Left lung (tissue), 14 donors: ENCODE results near the gene RTCB. TPM values are rescaled to one million over a fixed set of nuclear protein-coding genes. Genes with fewer than 3 reads are reported as not detected.
A peak's percentile ranks its signal among the peaks of the same experiment; 100 is the strongest.

Experiments
- ATAC-seq: fragments of 200-7000 bp; cut with Tn5 transposase; one replicate; pipeline ENCODE4 v1.9.1; 2020; ENCODE audit warnings: moderate library complexity
- DNase-seq, 4 donors: peaks; one replicate each; pipeline ENCODE4 v3.0.0-alpha.2; 2013 to 2020
- H3K27ac ChIP-seq, 2 donors: fragments of 200-600 bp; sonication (generic) in 1 of 2; one replicate each; pipeline versions ENCODE4 v1.5.0 to v1.8.0; 2020 to 2021
- H3K27me3 ChIP-seq, 2 donors: fragments of 200-600 bp; sonication (generic) in 1 of 2; one replicate each; pipeline versions ENCODE4 v1.5.0 to v1.8.0; 2020 to 2021
- H3K36me3 ChIP-seq, 2 donors: fragments of 200-600 bp; sonication (generic) in 1 of 2; one replicate each; pipeline versions ENCODE4 v1.5.0 to v1.8.0; 2020 to 2021
- H3K4me1 ChIP-seq, 2 donors: fragments of 200-600 bp; one replicate each; pipeline ENCODE4 v1.8.0; 2021
- H3K4me3 ChIP-seq, 2 donors: fragments of 200-600 bp; sonication (generic) in 1 of 2; one replicate each; pipeline versions ENCODE4 v1.5.0 to v1.8.0; 2020 to 2021; ENCODE audit warnings: mild to moderate bottlenecking in 1 of 2
- H3K9me3 ChIP-seq, 2 donors: fragments of 200-600 bp; sonication (generic) in 1 of 2; one replicate each; pipeline versions ENCODE4 v1.5.0 to v1.8.0; 2020 to 2021
- CTCF ChIP-seq, 2 donors: fragments of 200-600 bp; sonication (generic) in 1 of 2; IDR thresholded peaks; one replicate each; pipeline versions ENCODE4 v1.5.0 to v1.8.0; 2021; ENCODE audit warnings: antibody characterized with exemption in 2 of 2
- intact Hi-C, 2 donors: fragments of 100-400 bp; cut with DNase I; formaldehyde crosslinking; loops; one replicate each; pipeline versions ENCODE4 v1.11.2 to v1.14.2; 2022
- long read RNA-seq, 12 donors: library from polyadenylated mRNA in 2 of 12; unstranded in 2 of 12; transcript quantifications; one replicate each; pipeline ENCODE4 v2.0.0 and lab custom pipeline, GENCODE V29; 2019 to 2026
- polyA plus RNA-seq, 6 donors: library from polyadenylated mRNA; unstranded; fragments of 120-200 nt; gene quantifications; one replicate each; pipeline ENCODE4 v1.2.1, GENCODE V29; 2013; ENCODE audit not compliant: insufficient read length in 6 of 6
- total RNA-seq, 2 donors: library from RNA; stranded (reverse); fragmentation: NEBNext Ultra II Directional; extraction: Animal tissue kit (Norgen Biotek cat#: 25700); gene quantifications; one replicate each; pipeline ENCODE4 v1.2.1, GENCODE V29; 2021
- donor health status: DM: no; HTN: yes; CAD: no.
- donor health status: DM: no; HTN: no; CAD: no.

RTCB gene
- total RNA-seq (10 to 100 TPM; 61.8 to 67.9 TPM), polyA plus RNA-seq (10 to 100 TPM; 79.7 to 93.0 (median 85.5) TPM)
- long read RNA-seq, donor 1, transcript RTCB-201 (12 exons, 2,027 nt): major isoform, 33 of 41 reads
- long read RNA-seq, donor 1, partial matches to known transcripts: 5 of 41 reads
- long read RNA-seq, donor 1, other reads (novel, unspliced or antisense): 0 of 41 reads
- long read RNA-seq, donor 2, transcript RTCB-201 (12 exons, 2,027 nt): major isoform, 30 of 57 reads
- long read RNA-seq, donor 2, partial matches to known transcripts: 26 of 57 reads
- long read RNA-seq, donor 2, other reads (novel, unspliced or antisense): 0 of 57 reads
- long read RNA-seq, donor 3, transcript RTCB-201 (12 exons, 2,027 nt): major isoform, 26 of 35 reads
- long read RNA-seq, donor 3, partial matches to known transcripts: 6 of 35 reads
- long read RNA-seq, donor 3, other reads (novel, unspliced or antisense): 0 of 35 reads
- long read RNA-seq, donor 4, transcript RTCB-201 (12 exons, 2,027 nt): major isoform, 51 of 61 reads
- long read RNA-seq, donor 4, partial matches to known transcripts: 3 of 61 reads
- long read RNA-seq, donor 4, other reads (novel, unspliced or antisense): 5 of 61 reads
- long read RNA-seq, donor 5, transcript RTCB-201 (12 exons, 2,027 nt): major isoform, 26 of 31 reads
- long read RNA-seq, donor 5, partial matches to known transcripts: 0 of 31 reads
- long read RNA-seq, donor 5, other reads (novel, unspliced or antisense): 0 of 31 reads
- long read RNA-seq, donor 6, transcript RTCB-201 (12 exons, 2,027 nt): major isoform, 42 of 82 reads
- long read RNA-seq, donor 6, partial matches to known transcripts: 37 of 82 reads
- long read RNA-seq, donor 6, other reads (novel, unspliced or antisense): 0 of 82 reads
- long read RNA-seq, donor 7, transcript RTCB-201 (12 exons, 2,027 nt): major isoform, 39 of 41 reads
- long read RNA-seq, donor 7, partial matches to known transcripts: 0 of 41 reads
- long read RNA-seq, donor 7, other reads (novel, unspliced or antisense): 0 of 41 reads
- long read RNA-seq, donor 8, transcript RTCB-201 (12 exons, 2,027 nt): major isoform, 45 of 58 reads
- long read RNA-seq, donor 8, partial matches to known transcripts: 11 of 58 reads
- long read RNA-seq, donor 8, other reads (novel, unspliced or antisense): 0 of 58 reads
- long read RNA-seq, donor 9, partial matches to known transcripts: 0 of 1 reads
- long read RNA-seq, donor 9, other reads (novel, unspliced or antisense): 0 of 1 reads
- long read RNA-seq, donor 10, transcript RTCB-205 (5 exons, 767 nt): minor isoform, 6 of 162 reads
- long read RNA-seq, donor 10, transcript RTCB-201 (12 exons, 2,027 nt): major isoform, 135 of 162 reads
- long read RNA-seq, donor 10, partial matches to known transcripts: 1 of 162 reads
- long read RNA-seq, donor 10, other reads (novel, unspliced or antisense): 20 of 162 reads
- long read RNA-seq, donor 11, transcript RTCB-201 (12 exons, 2,027 nt): major isoform, 28 of 34 reads
- long read RNA-seq, donor 11, partial matches to known transcripts: 5 of 34 reads
- long read RNA-seq, donor 11, other reads (novel, unspliced or antisense): 0 of 34 reads
- long read RNA-seq, donor 12, transcript RTCB-201 (12 exons, 2,027 nt): major isoform, 21 of 34 reads
- long read RNA-seq, donor 12, partial matches to known transcripts: 11 of 34 reads
- long read RNA-seq, donor 12, other reads (novel, unspliced or antisense): 0 of 34 reads

- Histone ChIP-seq H3K4me1 (peaks cover 13 to 43% of the 10 kb centered on the region in 2 donors), H3K36me3 (peaks cover 0 to 22% of the 10 kb centered on the region in 2 donors), H3K9me3 (no peaks in the 10 kb centered on the region), H3K27ac (peak within 1 kb of the TSS; percentile 76), H3K27me3 (no peaks in the 10 kb centered on the region), H3K4me3 (peak within 1 kb of the TSS; percentile 75 to 87)
- TF ChIP-seq CTCF (IDR thresholded peaks at IDR 0.05): no peak
- intact Hi-C loops: no loop called here
- DNase-seq (peak; percentile 91 to 95 (median 92)), ATAC-seq (peak; percentile 94)
These were observed at the start of gene RTCB for GRCh38 chr22:32411829-32412592. Gene RTCB (minus strand): TSS chr22:32412247. CDS start chr22:32412156, 91 bp downstream.

GRCh38 chr22:32457031-32457430 is 45.0 kb upstream of the RTCB start:
- H3K36me3 ChIP-seq: no peaks in the 10 kb centered on the region
- H3K27ac ChIP-seq: no peak overlapping the region
- no peak for TF ChIP-seq CTCF (IDR thresholded peaks at IDR 0.05)
- no peaks in the 10 kb centered on the region for H3K9me3 ChIP-seq
- H3K4me3 ChIP-seq: no peak overlapping the region
- H3K4me1 ChIP-seq: no peaks in the 10 kb centered on the region
- H3K27me3 ChIP-seq: peaks cover 0 to 17% of the 10 kb centered on the region in 2 donors
- no peak for DNase-seq
- no peak for ATAC-seq
- intact Hi-C loops: no loop called here

DNA sequence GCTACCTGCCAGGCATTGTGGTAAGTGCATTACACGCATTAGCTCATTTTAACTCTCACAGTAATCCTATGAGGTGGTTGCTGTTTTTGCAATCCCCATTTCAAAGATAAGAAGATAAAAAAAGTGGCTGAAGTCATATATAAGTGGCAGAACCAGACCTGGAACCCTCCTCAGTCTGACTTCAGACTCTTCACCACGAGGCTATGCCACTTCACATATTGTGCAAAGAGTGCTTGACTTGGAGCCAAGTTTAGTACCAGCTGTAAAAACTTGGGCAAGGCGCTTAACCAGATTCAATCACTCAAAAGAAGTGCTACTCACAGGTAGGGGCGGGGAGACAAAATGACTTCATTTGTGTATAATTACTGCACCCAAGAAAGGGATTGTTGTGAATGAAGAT is 36.9 kb upstream of the RTCB start:
- no peaks in the 10 kb centered on the region for H3K4me1 ChIP-seq
- ATAC-seq (peak; percentile 92), DNase-seq (peak in 3 of 4 donors; percentile 37 to 88 (median 49))
- H3K36me3 ChIP-seq: no peaks in the 10 kb centered on the region
- H3K27me3 ChIP-seq: peaks cover 0 to 5% of the 10 kb centered on the region in 2 donors
- TF ChIP-seq CTCF (IDR thresholded peaks at IDR 0.05): no peak
- H3K4me3 ChIP-seq: no peak overlapping the region
- intact Hi-C loops: no loop called here
- no peaks in the 10 kb centered on the region for H3K9me3 ChIP-seq
- no peak overlapping the region for H3K27ac ChIP-seq

DNA sequence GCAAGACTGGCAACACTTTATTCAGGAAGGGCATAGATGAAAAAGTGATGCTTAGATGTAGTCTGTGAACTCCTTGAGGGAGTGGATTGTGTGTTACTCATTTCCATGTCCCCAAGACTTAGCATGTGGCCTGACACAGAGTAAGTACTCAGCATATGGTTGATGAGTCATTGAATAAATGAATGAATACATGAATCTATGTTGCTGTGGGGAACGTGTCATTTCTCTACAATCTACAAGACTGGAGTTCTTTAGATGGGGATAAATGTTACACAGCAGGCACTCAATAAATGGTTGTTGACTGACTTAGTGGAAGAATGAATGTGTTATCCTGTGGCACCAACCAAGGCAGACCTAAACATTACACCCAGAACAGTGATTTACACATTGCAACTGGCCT is 34.3 kb upstream of the RTCB start:
- ATAC-seq (no peak), DNase-seq (no peak)
- Histone ChIP-seq H3K36me3 (no peaks in the 10 kb centered on the region), H3K4me1 (no peaks in the 10 kb centered on the region), H3K27ac (no peak overlapping the region), H3K4me3 (no peak overlapping the region), H3K9me3 (no peaks in the 10 kb centered on the region), H3K27me3 (peaks cover 0 to 5% of the 10 kb centered on the region in 2 donors)
- TF ChIP-seq CTCF (IDR thresholded peaks at IDR 0.05): no peak
- intact Hi-C loops: no loop called here
